B cell (primary cell): Measurements from ENCODE around the gene CA11. TPM values are rescaled to one million over a fixed set of nuclear protein-coding genes. Genes with fewer than 3 reads are reported as not detected.

Experiments
- ATAC-seq: fragments of 200-7000 bp; cut with Tn5 transposase; one replicate; pipeline ENCODE4 v1.10.0; 2021; ENCODE audit warnings: low read depth, mild to moderate bottlenecking, moderate number of reproducible peaks, moderate library complexity
- CTCF ChIA-PET: fragments of 350-600 bp; sonication (Branson Sonifier 250); formaldehyde crosslinking; loops from one replicate; lab custom pipeline; 2021; ENCODE audit warnings: antibody characterized with exemption, inconsistent platforms; lab: Charles Lee
- POLR2A ChIA-PET: fragments of 350-600 bp; sonication (Branson Sonifier 250); formaldehyde crosslinking; loops from one replicate; lab custom pipeline; 2021; ENCODE audit warnings: antibody characterized with exemption; lab: Charles Lee
- DNase-seq: peaks from one replicate; pipeline ENCODE4 v3.0.0; 2013
- H2AFZ ChIP-seq: 2 replicates; pipeline ENCODE4 v1.6.1; 2012; ENCODE audit warnings: mild to moderate bottlenecking, low read depth, low read length; ENCODE audit not compliant: insufficient read depth, poor library complexity, severe bottlenecking
- H3K27ac ChIP-seq, 2 donors: 1 replicate in 1 of 2; 2 replicates in 1 of 2; pipeline ENCODE4 v1.5.1; 2012 to 2013; ENCODE audit warnings: low read length in 2 of 2, mild to moderate bottlenecking in 2 of 2, moderate library complexity in 1 of 2
- H3K27me3 ChIP-seq, 4 experiments: fragments of 200-600 bp in 1 of 4; sonication (generic) in 1 of 4; replicated peaks in 1 of 4; 1 replicate in 2 of 4; 2 replicates in 2 of 4; pipeline versions ENCODE4 v1.6.1 to v1.7.0; 2013 to 2016; ENCODE audit warnings: low read length in 3 of 4, mild to moderate bottlenecking in 2 of 4, mixed read lengths in 1 of 4, moderate library complexity in 1 of 4; ENCODE audit not compliant: insufficient read depth in 4 of 4, control insufficient read depth in 3 of 4; ENCODE audit errors: control extremely low read depth in 1 of 4
- H3K36me3 ChIP-seq, 2 experiments: replicated peaks in 1 of 2; 1 replicate in 1 of 2; 2 replicates in 1 of 2; pipeline versions ENCODE4 v1.6.1 to v1.7.1; 2013; ENCODE audit warnings: low read length in 1 of 2; ENCODE audit not compliant: insufficient read depth in 2 of 2, control insufficient read depth in 1 of 2; ENCODE audit errors: control extremely low read depth in 1 of 2, extremely low read depth in 1 of 2
- H3K4me1 ChIP-seq, 2 donors: fragments of 200-600 bp in 1 of 2; sonication (generic) in 1 of 2; 1 replicate in 1 of 2; 2 replicates in 1 of 2; pipeline versions ENCODE4 v1.5.1 to v1.6.1; 2013 to 2017; ENCODE audit warnings: low read length in 2 of 2; ENCODE audit not compliant: control insufficient read depth in 2 of 2, insufficient read depth in 2 of 2
- H3K4me2 ChIP-seq: replicated peaks from 2 replicates; pipeline ENCODE3; 2012; ENCODE audit warnings: mild to moderate bottlenecking, low read depth, low read length; ENCODE audit not compliant: poor library complexity, severe bottlenecking
- H3K4me3 ChIP-seq, 5 experiments: fragments of 200-600 bp in 1 of 5; sonication (generic) in 1 of 5; 1 replicate in 3 of 5; 2 replicates in 2 of 5; pipeline versions ENCODE4 v1.5.1 to v1.7.0; 2011 to 2016; ENCODE audit warnings: low read length in 4 of 5, mild to moderate bottlenecking in 4 of 5, low read depth in 2 of 5, control low read depth in 1 of 5, moderate library complexity in 1 of 5; ENCODE audit not compliant: insufficient read depth in 1 of 5; ENCODE audit errors: control extremely low read depth in 1 of 5, extremely low read depth in 1 of 5
- H3K79me2 ChIP-seq: fragments of 200-600 bp; sonication (generic); one replicate; pipeline ENCODE4 v1.6.0; 2016; ENCODE audit warnings: low read length; ENCODE audit not compliant: control insufficient read depth, insufficient read depth
- H3K9ac ChIP-seq: fragments of 200-600 bp; sonication (generic); 2 replicates; pipeline ENCODE4 v1.6.1; 2017; ENCODE audit warnings: mild to moderate bottlenecking, low read length, moderate library complexity
- H3K9me3 ChIP-seq, 3 donors: one replicate each; pipeline versions ENCODE4 v1.6.1 to v1.7.1; 2013; ENCODE audit warnings: low read length in 2 of 3; ENCODE audit not compliant: control insufficient read depth in 2 of 3, insufficient read depth in 1 of 3; ENCODE audit errors: control extremely low read depth in 1 of 3
- H4K20me1 ChIP-seq: 2 replicates; pipeline ENCODE4 v1.6.0; 2012; ENCODE audit warnings: mild to moderate bottlenecking, low read length; ENCODE audit not compliant: insufficient read depth, control insufficient read depth, poor library complexity, severe bottlenecking
- H3K27ac Mint-ChIP-seq: one replicate; pipeline ENCODE4 v1.8.0; 2021; ENCODE audit warnings: mixed read lengths
- H3K27me3 Mint-ChIP-seq: one replicate; pipeline ENCODE4 v1.8.0; 2021; ENCODE audit warnings: mixed read lengths
- H3K4me1 Mint-ChIP-seq: one replicate; pipeline ENCODE4 v1.8.0; 2021; ENCODE audit warnings: mixed read lengths
- H3K4me3 Mint-ChIP-seq: one replicate; pipeline ENCODE4 v1.8.0; 2021; ENCODE audit warnings: mixed read lengths
- H3K9me3 Mint-ChIP-seq: one replicate; pipeline ENCODE4 v1.8.0; 2022; ENCODE audit warnings: mixed read lengths; ENCODE audit not compliant: insufficient read depth
- CTCF ChIP-seq: fragments of 200-600 bp; IDR thresholded peaks from one replicate; pipeline ENCODE4 v1.8.0; 2022; ENCODE audit warnings: antibody characterized with exemption, mild to moderate bottlenecking
- EZH2 ChIP-seq: IDR thresholded peaks from 2 replicates; pipeline ENCODE4 v1.6.1; 2012; ENCODE audit warnings: borderline replicate concordance, low read depth, mild to moderate bottlenecking, moderate library complexity, low read length; ENCODE audit not compliant: insufficient read depth, poor library complexity, severe bottlenecking
- WGBS: methylation state at CpG from one replicate; pipeline ENCODE4 v1.1.5; 2013; ENCODE audit warnings: missing lambda C conversion rate; ENCODE audit not compliant: insufficient coverage; 5-methylcytosine and 5-hydroxymethylcytosine counted together
- intact Hi-C: fragments of 100-400 bp; cut with micrococcal nuclease; formaldehyde crosslinking; loops from one replicate; pipeline ENCODE4 v1.10.0; 2022
- polyA plus RNA-seq: library from polyadenylated mRNA; depleted of rRNA; stranded (reverse); fragments of >200 nt; gene quantifications from 2 replicates; pipeline ENCODE4 v1.2.3, GENCODE V29; 2012
- total RNA-seq, 2 donors: library from RNA; stranded (reverse); fragments of 120-200 nt in 1 of 2; gene quantifications; 1 replicate in 1 of 2; 2 replicates in 1 of 2; pipeline versions ENCODE4 v1.2.3 to v1.2.4, GENCODE V29; 2013 to 2022

Gene CA11
- total and polyA plus RNA-seq, 2 donors (not counting 1 experiment from before 2014, with no cell fraction given), result 6.5 to 27.7 TPM

- Histone ChIP-seq H3K4me2 (peak within 1 kb of the TSS; percentile 89), H4K20me1 (peaks cover 41% of the 10 kb centered on the region), H2AFZ (peak within 1 kb of the TSS; percentile 85), H3K4me1 (peaks cover 25 to 45% of the 10 kb centered on the region in 2 donors), H3K27ac (peak within 1 kb of the TSS; percentile 87 to 91), H3K9ac (peak within 1 kb of the TSS; percentile 98), H3K27me3 (no peaks in the 10 kb centered on the region), H3K36me3 (peaks cover 0 to 41% of the 10 kb centered on the region in 2 experiments), H3K4me3 (peak within 1 kb of the TSS; percentile 95 to 100 (median 99)), H3K79me2 (peaks cover 17% of the 10 kb centered on the region), H3K9me3 (no peaks in the 10 kb centered on the region)
- Mint-ChIP-seq H3K4me3 (peak within 1 kb of the TSS; percentile 98), H3K9me3 (no peaks in the 10 kb centered on the region), H3K27me3 (no peaks in the 10 kb centered on the region), H3K27ac (peak within 1 kb of the TSS; percentile 98), H3K4me1 (peaks cover 51% of the 10 kb centered on the region)
- ChIA-PET CTCF (interaction anchor here (1.0 to 3.9 kb wide), 7 partner anchors 9 to 364 kb away, joined by 3 to 25 read pairs (median 3); partner anchors contain the start of genes CARD8 and SPACA4), POLR2A (interaction anchor here (0.5 to 1.9 kb wide), 24 partner anchors 9 to 1767 kb away, joined by 3 to 23 read pairs (median 3); partner anchors contain the start of genes AKT1S1, CA11, CARD8 and DBP)
- peak; percentile 82 for ATAC-seq
- intact Hi-C loops, result loop anchor here (1.0 to 2.0 kb wide), 9 partner anchors 11 to 449 kb away; partner anchors contain the start of genes CYTH2, DBP, GRWD1 and LIG1
- TF ChIP-seq EZH2, result no peak
- TF ChIP-seq CTCF, result no peak
- peak; percentile 99 for DNase-seq
- under 1% methylated on average over 69 of the region's 69 CpGs for whole genome bisulfite sequencing
Observed at GRCh38 chr19:48618916-48619691, 26.9 kb downstream of the CA11 start, which contains the start of the genes RPL18 and SPHK2. Gene RPL18, minus strand, starts transcription at chr19:48619178. Its CDS starts 35 bp downstream, at chr19:48619143. Gene SPHK2, plus strand, starts transcription at chr19:48619506. Its CDS starts 1,009 bp downstream, at chr19:48620515.
